H9 (cell line): ENCODE data around the gene MAEA. TPM values are rescaled to one million over a fixed set of nuclear protein-coding genes. Genes with fewer than 3 reads are reported as not detected.

Source experiments
- DNase-seq: peaks from one replicate; pipeline ENCODE4 v3.0.0-alpha.2; 2017
- H2AFZ ChIP-seq: one replicate; pipeline ENCODE4 v1.6.1; 2013; ENCODE audit warnings: mild to moderate bottlenecking, low read length, control low read depth, moderate library complexity
- H2AK5ac ChIP-seq: 2 replicates; pipeline ENCODE4 v1.6.1; 2013; ENCODE audit warnings: low read length, control low read depth, mixed read lengths; ENCODE audit not compliant: insufficient read length
- H2BK120ac ChIP-seq: one replicate; pipeline ENCODE4 v1.6.1; 2013; ENCODE audit warnings: low read depth, mild to moderate bottlenecking, low read length, control low read depth, inconsistent platforms; ENCODE audit not compliant: poor library complexity, severe bottlenecking
- H2BK12ac ChIP-seq: 2 replicates; pipeline ENCODE4 v1.6.1; 2013; ENCODE audit warnings: low read length, control low read depth, mixed read lengths, low read depth; ENCODE audit not compliant: insufficient read length
- H2BK15ac ChIP-seq: 2 replicates; pipeline ENCODE4 v1.6.1; 2013; ENCODE audit warnings: low read depth, low read length, control low read depth
- H2BK20ac ChIP-seq: one replicate; pipeline ENCODE4 v1.6.1; 2013; ENCODE audit warnings: low read depth, mild to moderate bottlenecking, low read length, control low read depth, inconsistent platforms; ENCODE audit not compliant: poor library complexity, severe bottlenecking
- H2BK5ac ChIP-seq: 2 replicates; pipeline ENCODE4 v1.6.1; 2013; ENCODE audit warnings: low read length, control low read depth, mixed read lengths; ENCODE audit not compliant: insufficient read length
- H3K14ac ChIP-seq: 2 replicates; pipeline ENCODE4 v1.6.1; 2013; ENCODE audit warnings: low read length, control low read depth; ENCODE audit not compliant: insufficient read depth
- H3K18ac ChIP-seq: 2 replicates; pipeline ENCODE4 v1.6.1; 2013; ENCODE audit warnings: low read depth, mild to moderate bottlenecking, mixed read lengths, low read length, control low read depth; ENCODE audit not compliant: insufficient read length
- H3K23ac ChIP-seq: 2 replicates; pipeline ENCODE4 v1.6.1; 2013; ENCODE audit warnings: low read length, control low read depth, mixed read lengths, low read depth; ENCODE audit not compliant: insufficient read length
- H3K23me2 ChIP-seq: 2 replicates; pipeline ENCODE4 v1.6.1; 2013; ENCODE audit warnings: low read depth, mild to moderate bottlenecking, mixed read lengths, low read length, control low read depth; ENCODE audit not compliant: insufficient read length, poor library complexity, severe bottlenecking
- H3K27ac ChIP-seq: 2 replicates; pipeline ENCODE4 v1.5.1; 2013; ENCODE audit warnings: low read length, control low read depth, mixed read lengths, low read depth; ENCODE audit not compliant: insufficient read length
- H3K27me3 ChIP-seq: 2 replicates; pipeline ENCODE4 v1.6.1; 2013; ENCODE audit warnings: low read length, control low read depth, inconsistent platforms; ENCODE audit not compliant: insufficient read depth
- H3K4ac ChIP-seq: 2 replicates; pipeline ENCODE4 v1.6.1; 2013; ENCODE audit warnings: low read depth, mild to moderate bottlenecking, control low read depth, inconsistent platforms, low read length, moderate library complexity
- H3K4me1 ChIP-seq: 2 replicates; pipeline ENCODE4 v1.6.1; 2013; ENCODE audit warnings: low read length, control low read depth, inconsistent platforms; ENCODE audit not compliant: insufficient read depth
- H3K4me2 ChIP-seq: 2 replicates; pipeline ENCODE4 v1.6.1; 2013; ENCODE audit warnings: low read length, control low read depth, mixed read lengths; ENCODE audit not compliant: insufficient read length, insufficient read depth
- H3K56ac ChIP-seq: 2 replicates; pipeline ENCODE4 v1.6.1; 2013; ENCODE audit warnings: low read depth, mild to moderate bottlenecking, mixed read lengths, low read length, control low read depth; ENCODE audit not compliant: insufficient read length
- H3K79me1 ChIP-seq: 2 replicates; pipeline ENCODE4 v1.6.1; 2013; ENCODE audit warnings: low read depth, mild to moderate bottlenecking, moderate library complexity, low read length, control low read depth, inconsistent platforms; ENCODE audit not compliant: insufficient read depth, poor library complexity, severe bottlenecking
- H3K79me2 ChIP-seq: 2 replicates; pipeline ENCODE4 v1.6.1; 2013; ENCODE audit warnings: low read length, control low read depth, inconsistent platforms; ENCODE audit not compliant: insufficient read depth
- H3K9ac ChIP-seq: 2 replicates; pipeline ENCODE4 v1.6.1; 2013; ENCODE audit warnings: low read length, control low read depth, mixed read lengths; ENCODE audit not compliant: insufficient read length; ENCODE audit errors: extremely low read depth
- H3K9me3 ChIP-seq: one replicate; pipeline ENCODE4 v1.6.1; 2013; ENCODE audit warnings: low read depth, low read length, inconsistent platforms; ENCODE audit not compliant: control insufficient read depth
- H3T11ph ChIP-seq: one replicate; pipeline ENCODE4 v1.6.1; 2013; ENCODE audit warnings: mild to moderate bottlenecking, low read length, control low read depth, inconsistent platforms
- H4K20me1 ChIP-seq: one replicate; pipeline ENCODE4 v1.6.1; 2013; ENCODE audit not compliant: control insufficient read depth, insufficient read length, insufficient read depth
- H4K5ac ChIP-seq: 2 replicates; pipeline ENCODE4 v1.6.1; 2013; ENCODE audit warnings: low read depth, mild to moderate bottlenecking, mixed read lengths, low read length, control low read depth; ENCODE audit not compliant: insufficient read length
- H4K8ac ChIP-seq: replicated peaks from 2 replicates; pipeline ENCODE4 v1.6.1; 2013; ENCODE audit warnings: low read length, control low read depth, mixed read lengths, low read depth; ENCODE audit not compliant: insufficient read length
- H4K91ac ChIP-seq: 2 replicates; pipeline ENCODE4 v1.6.1; 2013; ENCODE audit warnings: low read depth, mild to moderate bottlenecking, moderate library complexity, mixed read lengths, low read length, control low read depth; ENCODE audit not compliant: insufficient read length
- H3K27ac Mint-ChIP-seq, 3 experiments: 2 replicates in 2 of 3; 3 replicates in 1 of 3; pipeline ENCODE4 v1.8.0; 2020 to 2021; ENCODE audit warnings: mixed read lengths in 3 of 3, mild to moderate bottlenecking in 1 of 3, moderate library complexity in 1 of 3
- H3K27me3 Mint-ChIP-seq: 2 replicates; pipeline ENCODE4 v1.8.0; 2021; ENCODE audit warnings: low read depth, mild to moderate bottlenecking, moderate library complexity, mixed read lengths
- H3K36me3 Mint-ChIP-seq, 3 experiments: 2 replicates in 2 of 3; 3 replicates in 1 of 3; pipeline ENCODE4 v1.8.0; 2020 to 2021; ENCODE audit warnings: low read depth in 3 of 3, mixed read lengths in 3 of 3; ENCODE audit not compliant: insufficient read depth in 1 of 3
- H3K4me1 Mint-ChIP-seq, 2 experiments: 2 replicates each; pipeline ENCODE4 v1.8.0; 2020; ENCODE audit warnings: mixed read lengths in 2 of 2
- H3K4me3 Mint-ChIP-seq, 2 experiments: 2 replicates in 1 of 2; 3 replicates in 1 of 2; pipeline ENCODE4 v1.8.0; 2020 to 2021; ENCODE audit warnings: mild to moderate bottlenecking in 2 of 2, mixed read lengths in 2 of 2, moderate library complexity in 1 of 2
- H3K9me3 Mint-ChIP-seq, 2 experiments: 2 replicates in 1 of 2; 3 replicates in 1 of 2; pipeline ENCODE4 v1.8.0; 2020; ENCODE audit warnings: mild to moderate bottlenecking in 2 of 2, mixed read lengths in 2 of 2, moderate library complexity in 1 of 2
- CTCF ChIP-seq: fragments of 200-600 bp; sonication (generic); conservative IDR thresholded peaks from 3 replicates; pipeline ENCODE4 v1.8.0; 2021; ENCODE audit warnings: antibody characterized with exemption, mild to moderate bottlenecking
- WGBS: extraction: QIAGEN DNeasy Blood & Tissue Kit; methylation state at CpG from one replicate; pipeline ENCODE4 v1.1.7; 2013; ENCODE audit warnings: missing lambda C conversion rate, low lambda C conversion rate, mixed read lengths; ENCODE audit not compliant: insufficient read length; ENCODE audit errors: extremely low coverage; 5-methylcytosine and 5-hydroxymethylcytosine counted together
- total RNA-seq: library from RNA; stranded (reverse); gene quantifications from 2 replicates; pipeline ENCODE4 v1.2.1, GENCODE V29; 2021

The MAEA gene
- total RNA-seq, 1 experiment from 2014 or later, result 85.6 TPM

GRCh38 chr4:1305261-1305711 lies 15.6 kb downstream of the MAEA start:
- Histone ChIP-seq H3K4me2 (no peak overlapping the region), H2AFZ (no peak overlapping the region), H3K79me1 (peaks cover 7% of the 10 kb centered on the region), H3K56ac (no peak overlapping the region), H4K5ac (no peak overlapping the region), H2BK12ac (no peak overlapping the region), H3K27me3 (no peaks in the 10 kb centered on the region), H3K14ac (no peak overlapping the region), H2BK5ac (no peak overlapping the region), H2BK20ac (no peak overlapping the region), H2BK120ac (no peak overlapping the region), H3K18ac (no peak overlapping the region), H3K4ac (no peak overlapping the region), H3K23me2 (peaks cover 5% of the 10 kb centered on the region), H2BK15ac (no peak overlapping the region), H3K23ac (no peak overlapping the region), H4K20me1 (no peaks in the 10 kb centered on the region), H3K79me2 (peaks cover 23% of the 10 kb centered on the region), H3K27ac (no peak overlapping the region), H3K9me3 (no peaks in the 10 kb centered on the region), H4K8ac (no peak overlapping the region), H4K91ac (no peak overlapping the region), H3T11ph (no peak overlapping the region), H3K9ac (no peak overlapping the region), H2AK5ac (no peak overlapping the region), H3K4me1 (peaks cover 3% of the 10 kb centered on the region; the same call in 1 of the 2 replicates)
- no peak overlapping the region for H3K4me3 Mint-ChIP-seq
- no CpG with 5 or more reads among the region's 13 CpGs for WGBS
- no peak for DNase-seq
- H3K9me3 Mint-ChIP-seq, result no peaks in the 10 kb centered on the region
- H3K36me3 Mint-ChIP-seq, result peaks cover 2 to 20% (median 12%) of the 10 kb centered on the region in 3 experiments; a peak in 6 of 7 replicates
- H3K27ac Mint-ChIP-seq, result peak overlapping the region in 2 of 3 experiments; percentile 52 to 77; a peak in 2 of 7 replicates
- no peak for TF ChIP-seq CTCF
- no peaks in the 10 kb centered on the region for H3K27me3 Mint-ChIP-seq
- H3K4me1 Mint-ChIP-seq, result peaks cover 16 to 18% of the 10 kb centered on the region in 2 experiments
